ENCODE data around the gene GAS7. TPM values are rescaled to one million over a fixed set of nuclear protein-coding genes. Genes with fewer than 3 reads are reported as not detected.

Gene GAS7
- polyA plus RNA-seq, 2 donors: 6.4 to 7.7 TPM

GRCh38 chr17:10041916-10042588, 156.4 kb downstream of the GAS7 start:
- Histone ChIP-seq H3K27me3 (ENCODE audit: control insufficient read depth in 1 of 2, insufficient read depth in 2 of 2, low read length in 2 of 2) (no peaks in the 10 kb centered on the region), H3K9me3 (ENCODE audit: control insufficient read depth in 2 of 2, insufficient read depth in 1 of 2, low read depth in 1 of 2, low read length in 1 of 2) (no peaks in the 10 kb centered on the region), H3K4me1 (ENCODE audit: control insufficient read depth in 2 of 2, insufficient read depth in 2 of 2, low read length in 1 of 2) (no peaks in the 10 kb centered on the region), H3K36me3 (ENCODE audit: control insufficient read depth in 2 of 2, insufficient read depth in 2 of 2, low read length in 1 of 2) (no peaks in the 10 kb centered on the region), H3K27ac (ENCODE audit: low read depth in 2 of 2, low read length in 1 of 2) (peak overlapping the region in 1 of 2 donors; percentile 40), H3K4me3 (ENCODE audit: low read depth in 1 of 2, low read length in 2 of 2) (no peak overlapping the region)
- 65 to 78% methylated on average over 17 of the region's 17 CpGs for WGBS, 2 donors

GRCh38 chr17:10041287-10041612, 157.2 kb downstream of the GAS7 start:
- no peaks in the 10 kb centered on the region for H3K27me3 ChIP-seq (ENCODE audit: control insufficient read depth in 1 of 2, insufficient read depth in 2 of 2, low read length in 2 of 2)
- H3K4me3 ChIP-seq (ENCODE audit: low read depth in 1 of 2, low read length in 2 of 2): no peak overlapping the region
- H3K36me3 ChIP-seq (ENCODE audit: control insufficient read depth in 2 of 2, insufficient read depth in 2 of 2, low read length in 1 of 2): no peaks in the 10 kb centered on the region
- H3K9me3 ChIP-seq (ENCODE audit: control insufficient read depth in 2 of 2, insufficient read depth in 1 of 2, low read depth in 1 of 2, low read length in 1 of 2): no peaks in the 10 kb centered on the region
- H3K27ac ChIP-seq (ENCODE audit: low read depth in 2 of 2, low read length in 1 of 2): no peak overlapping the region
- H3K4me1 ChIP-seq (ENCODE audit: control insufficient read depth in 2 of 2, insufficient read depth in 2 of 2, low read length in 1 of 2): no peaks in the 10 kb centered on the region
- WGBS, 2 donors: 66 to 67% methylated on average over 4 of the region's 4 CpGs

- peak overlapping the region; percentile 53 to 56 for H3K27ac ChIP-seq (ENCODE audit: low read depth in 2 of 2, low read length in 1 of 2)
- H3K27me3 ChIP-seq (ENCODE audit: control insufficient read depth in 1 of 2, insufficient read depth in 2 of 2, low read length in 2 of 2): no peaks in the 10 kb centered on the region
- H3K9me3 ChIP-seq (ENCODE audit: control insufficient read depth in 2 of 2, insufficient read depth in 1 of 2, low read depth in 1 of 2, low read length in 1 of 2): no peaks in the 10 kb centered on the region
- no peaks in the 10 kb centered on the region for H3K36me3 ChIP-seq (ENCODE audit: control insufficient read depth in 2 of 2, insufficient read depth in 2 of 2, low read length in 1 of 2)
- H3K4me1 ChIP-seq (ENCODE audit: control insufficient read depth in 2 of 2, insufficient read depth in 2 of 2, low read length in 1 of 2): no peaks in the 10 kb centered on the region
- 57 to 67% methylated on average over 11 of the region's 11 CpGs for WGBS, 2 donors
- H3K4me3 ChIP-seq (ENCODE audit: low read depth in 1 of 2, low read length in 2 of 2): no peak overlapping the region
Observed at GRCh38 chr17:10036511-10037061, 161.8 kb downstream of the GAS7 start.

GRCh38 chr17:10035885-10036284, 162.5 kb downstream of the GAS7 start:
- H3K27me3 ChIP-seq (ENCODE audit: control insufficient read depth in 1 of 2, insufficient read depth in 2 of 2, low read length in 2 of 2): no peaks in the 10 kb centered on the region
- no peaks in the 10 kb centered on the region for H3K36me3 ChIP-seq (ENCODE audit: control insufficient read depth in 2 of 2, insufficient read depth in 2 of 2, low read length in 1 of 2)
- no peaks in the 10 kb centered on the region for H3K9me3 ChIP-seq (ENCODE audit: control insufficient read depth in 2 of 2, insufficient read depth in 1 of 2, low read depth in 1 of 2, low read length in 1 of 2)
- H3K4me3 ChIP-seq (ENCODE audit: low read depth in 1 of 2, low read length in 2 of 2): no peak overlapping the region
- peaks cover 0 to under 1% of the 10 kb centered on the region in 2 donors for H3K4me1 ChIP-seq (ENCODE audit: control insufficient read depth in 2 of 2, insufficient read depth in 2 of 2, low read length in 1 of 2)
- WGBS, 2 donors: 75 to 78% methylated on average over 4 of the region's 4 CpGs
- H3K27ac ChIP-seq (ENCODE audit: low read depth in 2 of 2, low read length in 1 of 2): peak overlapping the region in 1 of 2 donors; percentile 53

- Histone ChIP-seq H3K27me3 (ENCODE audit: control insufficient read depth in 1 of 2, insufficient read depth in 2 of 2, low read length in 2 of 2) (no peaks in the 10 kb centered on the region), H3K4me1 (ENCODE audit: control insufficient read depth in 2 of 2, insufficient read depth in 2 of 2, low read length in 1 of 2) (peaks cover 0 to 2% of the 10 kb centered on the region in 2 donors), H3K4me3 (ENCODE audit: low read depth in 1 of 2, low read length in 2 of 2) (peak overlapping the region in 1 of 2 donors; percentile 10), H3K36me3 (ENCODE audit: control insufficient read depth in 2 of 2, insufficient read depth in 2 of 2, low read length in 1 of 2) (no peaks in the 10 kb centered on the region), H3K27ac (ENCODE audit: low read depth in 2 of 2, low read length in 1 of 2) (peak overlapping the region; percentile 15 to 16), H3K9me3 (ENCODE audit: control insufficient read depth in 2 of 2, insufficient read depth in 1 of 2, low read depth in 1 of 2, low read length in 1 of 2) (no peaks in the 10 kb centered on the region)
- 73 to 80% methylated on average over 15 of the region's 15 CpGs for whole genome bisulfite sequencing, 2 donors
Observed at GRCh38 chr17:10034719-10035475, 163.5 kb downstream of the GAS7 start.

GRCh38 chr17:10033959-10034358, 164.4 kb downstream of the GAS7 start:
- Histone ChIP-seq H3K9me3 (ENCODE audit: control insufficient read depth in 2 of 2, insufficient read depth in 1 of 2, low read depth in 1 of 2, low read length in 1 of 2) (no peaks in the 10 kb centered on the region), H3K4me3 (ENCODE audit: low read depth in 1 of 2, low read length in 2 of 2) (no peak overlapping the region), H3K4me1 (ENCODE audit: control insufficient read depth in 2 of 2, insufficient read depth in 2 of 2, low read length in 1 of 2) (peaks cover 0 to 2% of the 10 kb centered on the region in 2 donors), H3K27ac (ENCODE audit: low read depth in 2 of 2, low read length in 1 of 2) (no peak overlapping the region), H3K27me3 (ENCODE audit: control insufficient read depth in 1 of 2, insufficient read depth in 2 of 2, low read length in 2 of 2) (no peaks in the 10 kb centered on the region), H3K36me3 (ENCODE audit: control insufficient read depth in 2 of 2, insufficient read depth in 2 of 2, low read length in 1 of 2) (no peaks in the 10 kb centered on the region)
- WGBS, 2 donors: 78 to 87% methylated on average over 8 of the region's 8 CpGs

GRCh38 chr17:10033449-10033848, 165.0 kb downstream of the GAS7 start:
- Histone ChIP-seq H3K36me3 (ENCODE audit: control insufficient read depth in 2 of 2, insufficient read depth in 2 of 2, low read length in 1 of 2) (no peaks in the 10 kb centered on the region), H3K4me1 (ENCODE audit: control insufficient read depth in 2 of 2, insufficient read depth in 2 of 2, low read length in 1 of 2) (peaks cover 0 to 2% of the 10 kb centered on the region in 2 donors), H3K4me3 (ENCODE audit: low read depth in 1 of 2, low read length in 2 of 2) (no peak overlapping the region), H3K27ac (ENCODE audit: low read depth in 2 of 2, low read length in 1 of 2) (no peak overlapping the region), H3K9me3 (ENCODE audit: control insufficient read depth in 2 of 2, insufficient read depth in 1 of 2, low read depth in 1 of 2, low read length in 1 of 2) (no peaks in the 10 kb centered on the region), H3K27me3 (ENCODE audit: control insufficient read depth in 1 of 2, insufficient read depth in 2 of 2, low read length in 2 of 2) (no peaks in the 10 kb centered on the region)
- 82 to 89% methylated on average over 10 of the region's 10 CpGs for WGBS, 2 donors

GRCh38 chr17:10032118-10032852, 166.1 kb downstream of the GAS7 start:
- Histone ChIP-seq H3K36me3 (ENCODE audit: control insufficient read depth in 2 of 2, insufficient read depth in 2 of 2, low read length in 1 of 2) (no peaks in the 10 kb centered on the region), H3K27ac (ENCODE audit: low read depth in 2 of 2, low read length in 1 of 2) (no peak overlapping the region), H3K4me3 (ENCODE audit: low read depth in 1 of 2, low read length in 2 of 2) (no peak overlapping the region), H3K4me1 (ENCODE audit: control insufficient read depth in 2 of 2, insufficient read depth in 2 of 2, low read length in 1 of 2) (peaks cover 0 to 2% of the 10 kb centered on the region in 2 donors), H3K27me3 (ENCODE audit: control insufficient read depth in 1 of 2, insufficient read depth in 2 of 2, low read length in 2 of 2) (no peaks in the 10 kb centered on the region), H3K9me3 (ENCODE audit: control insufficient read depth in 2 of 2, insufficient read depth in 1 of 2, low read depth in 1 of 2, low read length in 1 of 2) (no peaks in the 10 kb centered on the region)
- WGBS, 2 donors: 55 to 65% methylated on average over 6 of the region's 6 CpGs

GRCh38 chr17:10031606-10032005, 166.8 kb downstream of the GAS7 start:
- Histone ChIP-seq H3K27ac (ENCODE audit: low read depth in 2 of 2, low read length in 1 of 2) (no peak overlapping the region), H3K4me1 (ENCODE audit: control insufficient read depth in 2 of 2, insufficient read depth in 2 of 2, low read length in 1 of 2) (peaks cover 0 to 2% of the 10 kb centered on the region in 2 donors), H3K4me3 (ENCODE audit: low read depth in 1 of 2, low read length in 2 of 2) (no peak overlapping the region), H3K27me3 (ENCODE audit: control insufficient read depth in 1 of 2, insufficient read depth in 2 of 2, low read length in 2 of 2) (no peaks in the 10 kb centered on the region), H3K9me3 (ENCODE audit: control insufficient read depth in 2 of 2, insufficient read depth in 1 of 2, low read depth in 1 of 2, low read length in 1 of 2) (no peaks in the 10 kb centered on the region), H3K36me3 (ENCODE audit: control insufficient read depth in 2 of 2, insufficient read depth in 2 of 2, low read length in 1 of 2) (no peaks in the 10 kb centered on the region)
- 92 to 93% methylated on average over 11 of the region's 11 CpGs for whole genome bisulfite sequencing, 2 donors

Measured in esophagus (tissue), 2 donors.